ENCODE results near the gene PLEKHG4. TPM values are rescaled to one million over a fixed set of nuclear protein-coding genes. Genes with fewer than 3 reads are reported as not detected.

PLEKHG4 gene
- total RNA-seq, 1 donor from 2014 or later = 15.4 TPM

DNA sequence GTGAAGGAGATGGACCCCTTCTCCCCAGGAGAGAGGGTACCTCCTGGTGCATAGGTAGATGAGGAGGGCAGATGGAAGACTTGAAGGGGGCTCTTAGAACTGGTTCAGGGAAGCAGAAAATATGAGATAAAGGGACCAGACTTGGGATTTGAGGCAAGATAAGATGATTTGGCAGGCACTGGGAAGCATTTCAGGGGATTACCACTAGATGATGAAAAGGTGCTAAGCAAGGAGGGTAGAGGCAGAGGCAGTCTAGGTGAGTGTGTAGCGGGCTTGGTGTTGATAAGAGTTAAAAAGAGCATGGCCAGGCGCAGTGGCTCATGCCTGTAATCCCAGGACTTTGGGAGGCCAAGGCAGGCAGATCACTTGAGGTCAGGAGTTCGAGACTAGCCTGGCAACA is 16.1 kb upstream of the PLEKHG4 start:
- no peak for DNase-seq (ENCODE audit: extremely low read depth, low read depth, low spot score)

DNA sequence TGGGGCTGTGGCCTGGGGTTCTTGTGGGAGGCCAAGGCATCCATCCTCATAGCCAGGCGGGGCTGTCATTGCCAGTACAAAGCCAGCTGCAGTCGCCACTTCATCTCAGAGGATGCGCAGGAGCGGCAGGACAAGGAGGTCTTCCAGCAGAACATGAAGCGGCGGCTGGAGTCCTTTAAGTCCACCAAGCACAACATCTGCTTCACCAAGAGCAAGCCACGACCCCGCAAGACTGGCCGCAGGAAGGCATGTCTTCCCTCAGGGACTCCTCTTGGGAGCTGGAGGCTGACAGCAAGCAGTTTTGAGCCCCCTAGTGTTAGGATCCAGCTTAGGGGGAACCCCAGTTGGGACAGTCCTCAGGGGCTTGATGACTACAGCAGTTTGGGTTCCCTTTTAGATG is 15.1 kb upstream of the PLEKHG4 start:
- no peak for DNase-seq (ENCODE audit: extremely low read depth, low read depth, low spot score)

DNA sequence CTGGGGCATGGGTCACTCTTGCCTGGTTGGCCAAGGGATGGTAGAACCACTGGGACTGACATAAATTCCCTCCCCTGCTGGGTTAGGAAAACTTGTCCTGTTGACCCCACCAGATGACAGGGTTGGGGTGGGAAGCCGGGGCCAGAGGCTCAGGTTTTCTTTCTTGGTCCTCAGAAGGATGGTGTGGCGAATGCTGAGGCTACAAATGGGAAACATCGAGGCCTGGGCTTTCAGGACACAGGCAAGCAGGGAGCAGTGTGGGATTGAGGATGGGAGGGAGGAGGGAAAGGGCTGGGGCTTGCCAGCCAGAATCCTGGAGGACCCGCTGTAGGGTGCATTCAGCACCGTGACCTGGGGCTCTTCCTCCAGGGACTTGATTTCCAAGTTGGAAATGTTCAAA is 14.5 kb upstream of the PLEKHG4 start:
- no peak for DNase-seq (ENCODE audit: extremely low read depth, low read depth, low spot score)

DNA sequence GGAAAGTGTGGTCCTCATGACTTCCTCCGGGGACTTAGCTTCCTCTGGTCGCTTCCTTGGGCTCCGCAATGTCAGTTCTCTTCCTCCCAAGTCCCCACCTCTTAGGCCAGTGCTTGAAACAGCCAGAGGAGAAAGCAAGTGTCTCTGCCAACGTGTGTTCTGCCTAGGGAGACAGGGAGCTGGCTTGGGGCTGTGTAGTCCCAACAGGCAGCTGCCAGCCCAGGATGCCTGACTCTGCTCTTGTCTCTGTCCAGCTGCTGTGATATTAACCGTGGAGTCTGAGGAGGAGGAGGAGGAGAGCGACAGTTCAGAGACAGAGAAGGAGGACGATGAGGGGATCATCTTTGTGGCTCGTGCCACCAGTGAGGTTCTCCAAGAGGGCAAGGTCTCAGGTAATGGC is 13.5 kb upstream of the PLEKHG4 start:
- no peak for DNase-seq (ENCODE audit: extremely low read depth, low read depth, low spot score)

DNA sequence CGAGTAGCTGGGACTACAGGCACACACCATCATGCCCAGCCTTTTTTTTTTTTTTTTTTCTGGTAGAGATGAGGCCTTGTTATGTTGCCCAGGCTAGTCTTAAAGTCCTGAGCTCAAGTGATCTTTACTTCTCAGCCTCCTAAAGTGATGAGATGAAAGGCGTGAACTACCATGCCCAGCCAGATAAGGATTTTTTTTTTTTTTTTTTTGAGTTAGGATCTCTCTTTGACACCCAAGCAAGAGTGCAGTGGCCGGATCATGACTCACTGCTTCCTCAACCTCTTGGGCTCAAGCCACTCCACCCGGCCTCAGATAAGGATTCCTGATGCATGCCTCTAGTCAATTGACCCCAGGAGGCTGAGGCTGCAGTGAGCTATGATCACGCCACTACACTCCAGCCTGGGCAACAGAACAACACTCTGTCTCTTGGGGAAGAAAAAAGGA is 11.2 kb upstream of the PLEKHG4 start:
- DNase-seq (ENCODE audit: extremely low read depth, low read depth, low spot score) = peak; percentile 81

DNA sequence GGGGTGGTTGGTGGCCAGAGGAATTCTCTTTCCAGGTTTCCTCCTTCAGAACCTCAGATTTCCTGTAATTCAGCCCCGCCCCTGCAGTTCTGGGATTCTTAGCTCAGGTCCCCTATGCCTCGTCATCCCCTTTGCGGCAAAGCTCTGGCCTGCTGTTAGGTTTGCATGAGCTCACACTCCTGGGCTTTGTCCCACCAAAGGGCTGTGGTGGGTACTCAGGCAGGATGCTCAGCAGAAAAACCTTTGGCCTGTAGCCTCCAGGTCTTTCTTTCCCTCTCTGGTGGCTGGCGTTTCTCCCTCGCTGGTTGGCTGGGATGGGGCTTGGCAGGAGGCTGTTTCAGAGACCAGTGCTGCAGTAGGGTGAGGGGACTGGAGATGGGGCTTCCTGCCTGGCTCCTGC is 9.6 kb upstream of the PLEKHG4 start:
- DNase-seq (ENCODE audit: extremely low read depth, low read depth, low spot score) = no peak

DNA sequence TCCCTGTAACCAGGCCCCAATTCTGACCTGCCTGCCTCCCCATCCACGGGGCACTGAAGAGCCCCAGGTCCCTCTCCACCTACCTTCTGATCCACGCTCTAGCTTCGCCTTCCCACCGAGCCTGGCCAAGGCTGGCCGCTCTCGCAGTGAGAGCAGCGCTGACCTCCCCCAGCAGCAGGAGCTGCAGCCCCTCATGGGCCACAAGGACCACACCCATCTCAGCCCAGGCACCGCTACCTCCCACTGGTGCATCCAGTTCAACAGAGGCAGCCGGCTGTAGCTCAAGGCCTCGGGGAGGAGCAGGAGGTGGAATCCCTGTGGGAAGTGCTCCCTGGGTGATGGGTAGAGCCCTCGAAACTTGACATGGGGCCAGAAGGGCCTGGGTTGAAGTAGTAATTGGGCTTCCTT is 8.4 kb upstream of the PLEKHG4 start:
- DNase-seq (ENCODE audit: extremely low read depth, low read depth, low spot score) = no peak

DNA sequence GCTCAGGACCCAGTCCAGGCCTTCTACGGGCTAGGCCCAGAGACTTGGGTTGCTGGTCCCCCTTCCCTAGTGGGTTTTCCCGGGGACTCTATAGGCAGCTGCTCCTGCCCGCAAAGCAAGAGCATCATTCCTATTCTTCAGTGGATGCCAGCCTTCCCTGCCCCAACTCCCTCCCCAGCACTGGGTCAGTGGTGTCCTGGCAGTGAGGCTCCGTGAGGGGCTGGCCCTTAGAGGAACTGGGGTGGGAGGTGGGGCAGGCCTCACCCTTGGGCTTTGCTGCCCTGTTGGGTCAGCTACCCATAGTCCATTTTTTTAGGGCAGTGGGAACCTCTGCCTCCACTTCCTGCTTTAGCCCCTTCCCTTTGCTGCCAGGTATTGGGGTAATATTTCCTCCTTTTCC is 7.9 kb upstream of the PLEKHG4 start:
- DNase-seq (ENCODE audit: extremely low read depth, low read depth, low spot score) = no peak

DNA sequence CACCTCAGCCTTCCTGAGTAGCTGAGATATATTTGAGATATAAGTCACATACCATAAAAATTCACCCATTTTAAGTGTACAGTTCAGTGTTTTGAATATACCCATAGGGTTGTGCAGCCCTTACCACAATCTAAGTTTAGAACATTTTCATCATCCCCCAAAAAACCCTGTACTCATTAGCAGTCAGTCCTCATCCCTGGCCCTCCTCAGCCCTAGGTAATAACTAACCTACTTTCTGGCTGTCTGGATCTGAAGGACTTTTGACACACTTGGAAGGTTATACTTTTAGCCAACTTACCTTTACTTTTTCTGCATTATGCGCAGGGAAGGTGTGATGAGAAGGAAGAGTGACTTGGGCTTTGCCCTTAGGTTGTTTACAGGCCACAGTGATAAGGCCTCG is 4.0 kb upstream of the PLEKHG4 start:
- DNase-seq (ENCODE audit: extremely low read depth, low read depth, low spot score) = no peak

DNA sequence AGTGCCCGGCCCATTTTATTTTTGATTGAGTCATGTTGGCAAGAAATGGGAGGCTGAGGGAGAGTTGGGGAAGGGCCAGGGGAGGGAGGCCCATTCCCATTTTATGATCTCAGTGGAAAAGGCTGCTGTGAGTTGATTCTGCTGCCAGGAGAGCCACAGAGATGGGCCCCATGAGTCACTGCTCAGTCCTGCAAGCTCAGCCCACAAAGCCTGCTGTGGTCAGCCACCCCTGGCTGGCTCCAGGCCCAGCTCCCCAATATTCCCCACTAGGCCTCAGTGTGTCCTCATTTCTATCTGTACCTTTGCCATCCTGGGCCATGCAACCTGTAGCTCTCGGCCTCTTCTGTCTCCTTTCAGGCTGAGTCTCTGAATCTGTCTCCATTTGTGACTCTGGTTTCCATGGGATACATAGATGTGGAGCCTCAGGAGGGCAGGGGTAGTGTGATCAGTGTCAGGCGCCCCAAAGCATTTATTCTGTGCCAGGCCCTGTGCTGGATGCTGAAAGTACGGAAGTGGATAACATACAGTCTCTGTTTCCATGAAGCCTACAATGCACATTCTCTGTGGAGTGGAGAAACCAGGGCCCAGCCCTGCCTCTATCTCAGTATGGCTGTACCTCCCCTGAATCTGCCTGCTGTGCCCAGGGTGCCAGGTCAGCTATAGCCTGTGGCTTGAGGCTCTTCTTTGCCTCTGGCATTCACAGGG is 1.9 kb upstream of the PLEKHG4 start:
- DNase-seq (ENCODE audit: extremely low read depth, low read depth, low spot score) = peak; percentile 23

DNA sequence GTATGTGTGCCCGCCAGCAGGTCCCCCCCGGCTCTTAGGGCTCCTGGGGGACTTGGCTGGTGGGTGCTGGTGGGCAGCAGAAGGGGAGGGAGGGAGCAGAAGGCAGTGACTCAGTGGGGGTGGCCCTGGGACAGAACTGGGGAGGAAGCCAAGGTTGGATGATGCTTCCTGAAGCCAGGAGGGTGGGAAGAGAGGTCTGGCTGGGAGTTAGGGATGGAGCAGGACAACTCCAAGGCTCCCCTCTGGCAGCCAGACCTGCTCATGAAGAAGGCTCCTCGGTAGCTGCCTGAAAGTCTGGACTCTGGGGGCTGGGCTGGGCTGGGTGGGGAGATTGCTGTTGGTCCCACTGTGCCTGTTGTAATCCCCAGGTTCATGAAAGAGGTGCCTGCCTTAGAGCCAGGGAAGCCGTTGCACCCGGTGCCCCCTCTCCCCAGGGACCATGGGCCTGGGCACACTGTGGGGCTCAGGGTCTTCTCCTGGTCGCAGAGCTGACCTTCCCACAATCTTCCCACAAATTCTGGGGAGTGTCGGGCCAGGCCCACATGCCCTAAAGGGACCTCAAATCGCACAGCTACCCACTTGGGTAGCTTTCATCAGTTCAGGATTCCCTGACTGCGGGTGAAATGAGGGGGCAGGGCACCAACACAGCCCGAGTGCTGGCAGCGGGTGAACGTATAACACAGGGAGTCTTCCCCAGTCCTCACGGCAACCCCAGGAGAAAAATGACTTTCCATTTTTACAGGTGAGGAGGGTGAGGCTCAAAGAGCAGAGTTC is 1.1 kb upstream of the PLEKHG4 start:
- DNase-seq (ENCODE audit: extremely low read depth, low read depth, low spot score) = no peak

DNA sequence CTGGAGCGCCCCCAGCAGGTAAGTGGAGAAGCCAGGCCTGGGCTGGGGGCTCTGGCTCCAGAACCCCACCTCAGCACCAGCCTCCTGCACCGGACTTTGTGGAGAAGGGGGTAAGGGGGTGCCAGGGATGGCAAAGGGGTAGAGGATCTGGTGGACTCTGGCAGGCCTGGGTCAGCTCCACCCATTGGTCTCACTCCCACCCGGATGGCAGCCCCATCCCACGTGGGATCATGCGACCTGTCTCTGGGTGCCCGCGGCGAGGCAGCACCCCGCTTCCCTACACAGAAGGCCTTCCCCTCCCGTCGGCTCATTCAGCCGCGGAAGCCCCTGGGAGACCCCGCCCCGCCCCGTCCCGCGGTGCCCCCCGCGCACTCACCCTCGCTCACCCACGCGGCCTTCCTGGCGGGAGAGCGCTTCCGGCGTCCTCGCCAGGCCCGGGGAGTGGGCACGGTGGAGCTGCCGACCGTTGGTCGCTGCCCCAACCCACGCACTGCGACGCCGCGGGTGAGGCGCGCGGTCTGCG is 498 bp upstream of the PLEKHG4 start:
- DNase-seq (ENCODE audit: extremely low read depth, low read depth, low spot score) = no peak

DNA sequence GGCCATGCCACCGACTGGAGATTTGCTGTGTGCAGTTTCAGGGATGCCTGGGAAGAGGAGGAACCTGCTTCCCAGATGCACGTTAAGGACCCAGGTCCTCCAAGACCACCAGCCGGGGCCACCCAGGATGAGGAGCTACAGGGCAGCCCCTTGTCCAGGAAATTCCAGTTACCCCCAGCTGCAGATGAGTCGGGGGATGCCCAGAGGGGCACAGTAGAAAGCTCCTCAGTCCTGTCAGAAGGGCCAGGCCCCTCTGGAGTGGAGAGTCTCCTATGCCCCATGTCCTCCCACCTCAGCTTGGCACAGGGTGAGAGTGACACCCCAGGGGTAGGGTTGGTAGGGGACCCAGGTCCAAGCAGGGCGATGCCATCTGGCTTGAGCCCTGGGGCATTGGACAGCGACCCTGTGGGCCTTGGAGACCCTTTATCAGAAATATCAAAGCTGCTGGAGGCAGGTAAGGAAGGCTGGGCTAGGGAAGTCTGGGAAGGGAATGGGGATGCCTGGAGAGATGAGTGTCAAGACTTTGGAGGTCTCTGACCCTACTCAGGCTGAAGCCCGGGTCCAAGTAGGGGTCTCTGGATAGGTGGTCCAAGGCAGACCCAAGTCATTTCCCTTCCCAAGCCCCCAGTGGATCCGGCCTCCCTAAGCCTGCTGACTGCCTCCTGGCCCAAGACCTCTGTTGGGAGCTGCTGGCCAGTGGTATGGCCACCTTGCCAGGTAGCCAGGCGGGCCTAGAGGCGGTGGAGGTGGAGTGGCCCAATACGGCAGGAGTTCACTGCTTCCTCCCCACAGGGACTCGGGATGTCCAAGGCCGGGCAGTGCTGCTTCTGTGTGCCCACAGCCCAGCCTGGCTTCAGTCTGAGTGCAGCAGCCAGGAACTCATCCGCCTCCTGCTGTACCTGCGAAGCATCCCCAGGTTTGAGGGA is 1.0 kb downstream of the PLEKHG4 start:
- no peak for DNase-seq (ENCODE audit: extremely low read depth, low read depth, low spot score)

DNA sequence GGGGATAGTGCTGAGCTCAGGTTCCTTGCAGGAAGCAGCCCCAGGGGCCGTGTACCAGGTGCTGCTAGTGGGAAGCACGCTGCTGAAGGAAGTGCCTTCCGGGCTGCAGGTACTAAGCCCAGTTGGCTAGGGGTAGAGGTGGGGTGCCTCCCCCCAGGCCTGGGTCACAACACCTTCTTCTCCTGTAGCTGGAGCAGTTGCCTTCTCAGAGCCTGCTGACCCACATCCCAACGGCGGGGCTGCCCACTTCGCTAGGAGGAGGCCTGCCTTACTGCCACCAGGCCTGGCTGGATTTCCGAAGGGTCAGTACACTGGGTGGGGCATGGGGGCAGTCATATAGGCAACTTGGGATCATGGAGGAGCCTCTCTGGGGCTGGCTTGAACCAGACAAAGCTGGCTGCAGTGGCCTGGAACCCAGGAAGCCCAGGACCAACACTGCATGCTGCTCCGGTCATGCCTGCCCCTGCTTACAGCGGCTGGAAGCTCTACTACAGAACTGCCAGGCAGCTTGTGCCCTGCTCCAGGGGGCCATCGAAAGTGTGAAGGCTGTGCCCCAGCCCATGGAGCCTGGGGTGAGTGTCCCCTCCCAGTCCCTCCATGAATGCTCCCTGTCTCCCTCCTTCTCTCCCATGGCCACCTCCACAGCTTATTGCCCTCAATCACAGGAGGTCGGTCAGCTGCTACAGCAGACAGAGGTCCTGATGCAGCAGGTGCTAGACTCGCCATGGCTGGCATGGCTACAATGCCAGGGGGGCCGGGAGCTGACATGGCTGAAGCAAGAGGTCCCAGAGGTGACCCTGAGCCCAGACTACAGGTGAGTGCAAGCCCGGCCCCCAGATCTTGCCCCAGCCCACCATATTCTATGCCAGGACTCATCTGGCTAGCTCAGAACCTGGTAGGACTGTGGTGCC is 2.5 kb downstream of the PLEKHG4 start:
- no peak for DNase-seq (ENCODE audit: extremely low read depth, low read depth, low spot score)

DNA sequence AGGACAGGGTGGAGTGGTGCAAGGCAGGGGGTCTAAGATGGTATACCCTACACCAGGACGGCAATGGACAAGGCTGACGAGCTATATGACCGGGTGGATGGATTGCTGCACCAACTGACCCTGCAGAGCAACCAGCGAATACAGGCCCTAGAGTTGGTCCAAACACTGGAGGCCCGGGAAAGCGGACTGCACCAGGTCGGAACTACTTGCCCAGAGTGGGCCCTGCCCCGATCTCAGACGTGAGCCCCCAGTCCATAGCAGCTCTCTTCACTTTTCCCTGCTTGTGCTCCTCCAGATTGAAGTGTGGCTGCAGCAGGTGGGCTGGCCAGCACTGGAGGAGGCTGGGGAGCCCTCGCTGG is 3.1 kb downstream of the PLEKHG4 start:
- no peak for DNase-seq (ENCODE audit: extremely low read depth, low read depth, low spot score)

DNA sequence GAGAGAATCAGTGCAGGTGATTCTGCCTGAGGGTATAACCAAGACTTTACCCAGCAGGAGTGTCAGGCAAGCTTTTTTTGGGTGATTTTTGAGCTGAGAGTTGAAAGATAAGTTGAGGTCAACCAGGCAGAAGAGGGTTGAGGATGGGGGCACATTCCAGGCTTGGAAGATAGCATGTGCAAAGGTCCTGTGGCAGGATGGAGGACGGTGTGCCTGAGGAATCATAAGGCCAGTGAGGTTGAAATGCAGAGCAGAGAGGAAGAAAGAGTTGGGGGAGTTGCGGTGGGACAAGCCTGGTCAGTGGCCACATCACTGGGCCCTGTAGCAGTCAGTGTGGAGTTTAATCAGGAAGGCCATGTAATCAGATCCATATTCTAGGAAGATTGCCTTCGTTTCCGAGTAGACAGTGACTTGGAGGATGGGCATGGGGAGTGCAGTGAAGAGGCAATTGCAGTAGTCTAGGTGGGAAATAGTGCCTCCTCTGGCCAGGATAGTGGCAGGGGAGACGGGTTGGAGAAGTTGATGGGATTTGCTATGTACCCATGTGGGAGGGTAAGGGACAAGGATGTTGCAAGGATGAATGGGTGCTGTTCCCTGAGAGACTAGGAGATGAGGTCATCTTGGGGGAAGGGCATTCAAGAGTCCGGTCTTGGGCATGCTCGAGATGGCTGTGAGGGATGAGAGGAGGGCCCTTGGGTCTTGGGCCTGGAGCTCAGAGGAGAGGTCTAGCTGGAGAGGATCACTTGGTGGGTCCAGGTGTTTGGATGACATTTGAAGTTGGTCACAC is 3.9 kb downstream of the PLEKHG4 start:
- DNase-seq (ENCODE audit: extremely low read depth, low read depth, low spot score) = no peak

DNA sequence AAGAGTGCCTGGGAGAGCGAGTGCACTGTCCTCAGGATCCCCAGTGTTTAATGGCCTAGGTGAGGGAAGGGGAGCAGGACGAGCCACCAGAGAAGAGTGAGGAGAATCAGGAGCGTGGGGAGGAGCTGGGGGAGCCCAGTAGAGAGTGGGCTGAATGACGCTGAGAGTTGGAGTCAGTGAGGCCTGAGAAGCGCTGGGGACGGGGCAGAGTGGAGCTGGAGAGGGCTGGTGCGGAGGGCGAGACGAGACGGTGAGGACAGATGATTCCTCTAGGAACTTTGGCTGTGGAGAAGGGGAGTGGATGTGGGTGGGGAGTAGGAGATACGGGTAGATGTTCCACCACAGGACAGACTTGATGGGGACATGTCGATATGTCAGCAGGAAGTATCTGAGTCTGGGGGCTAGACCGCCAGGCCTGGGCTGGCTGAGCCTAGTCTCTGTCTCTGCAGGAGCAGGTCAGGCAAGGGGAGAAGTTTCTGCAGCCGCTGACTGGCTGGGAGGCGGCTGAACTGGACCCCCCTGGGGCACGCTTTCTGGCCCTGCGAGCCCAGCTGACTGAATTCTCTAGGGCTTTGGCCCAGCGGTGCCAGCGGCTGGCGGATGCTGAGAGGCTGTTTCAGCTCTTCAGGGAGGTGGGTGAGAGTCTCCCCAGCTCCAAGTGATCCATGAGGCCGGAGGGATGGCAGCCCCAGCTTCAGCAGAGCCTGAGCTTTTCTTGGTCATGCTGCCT is 4.7 kb downstream of the PLEKHG4 start:
- DNase-seq (ENCODE audit: extremely low read depth, low read depth, low spot score) = no peak
